ENCODE results near the gene OR51I2. TPM values are rescaled to one million over a fixed set of nuclear protein-coding genes. Genes with fewer than 3 reads are reported as not detected.

Gene OR51I2
- total and polyA plus RNA-seq, 9 of the 15 experiments (the other 6 are each of a cell fraction or from before 2014, with no cell fraction given) = 0.06 to 0.61 (median 0.07) TPM; not detected in 6

DNA sequence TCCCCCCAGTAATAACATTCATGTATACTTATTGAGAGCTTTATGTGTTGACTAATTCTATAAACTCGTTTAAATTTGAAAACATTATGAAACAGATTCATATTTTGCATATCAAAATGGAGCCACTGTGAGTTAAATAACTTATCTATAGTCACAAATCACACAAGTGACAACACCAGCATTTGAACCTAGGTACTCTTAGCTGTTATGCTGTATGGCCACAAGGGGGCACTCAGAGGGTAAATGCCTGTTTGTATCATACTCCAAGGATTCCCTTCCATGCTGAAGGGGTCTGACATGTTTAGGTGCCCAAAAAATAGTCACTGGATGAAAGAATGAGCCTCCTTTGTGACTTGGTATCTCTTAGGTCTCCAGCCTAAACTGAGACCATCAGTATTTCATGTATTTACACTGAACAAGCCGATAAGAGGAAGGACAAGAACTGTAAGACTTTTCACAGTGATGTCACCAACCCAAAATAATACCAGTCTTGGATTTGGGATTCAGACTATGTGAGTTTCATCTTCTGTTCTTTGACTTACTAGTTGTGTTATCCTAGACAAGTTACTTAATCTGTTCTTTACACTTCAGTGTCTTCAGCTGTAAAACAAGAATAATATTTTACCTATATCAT is 27.2 kb downstream of the OR51I2 start (continued):
- TF ChIP-seq PYGO2 (tag; IDR thresholded peaks at IDR 0.05) (no peak), ZSCAN32 (CRISPR knock-in tag; IDR thresholded peaks at IDR 0.05) (no peak), SETDB1 (IDR thresholded peaks at IDR 0.05; ENCODE audit: low read length) (no peak), ZNF324 (CRISPR knock-in tag; IDR thresholded peaks at IDR 0.05) (no peak), TARDBP (IDR thresholded peaks at IDR 0.05) (no peak), SMC3 (conservative IDR thresholded peaks at IDR 0.05; ENCODE audit: insufficient read depth, low read depth, low read length) (peak; percentile 58), ZNF695 (CRISPR knock-in tag; IDR thresholded peaks at IDR 0.05) (no peak), ZNF224 (CRISPR knock-in tag; IDR thresholded peaks at IDR 0.05) (no peak), LARP7 (IDR thresholded peaks at IDR 0.05) (no peak), HDGF (IDR thresholded peaks at IDR 0.05) (no peak), BDP1 (IDR thresholded peaks at IDR 0.05; ENCODE audit: insufficient read depth, insufficient read length) (no peak), ZNF717 (CRISPR knock-in tag; IDR thresholded peaks at IDR 0.05) (no peak), ZNF124 (CRISPR knock-in tag; IDR thresholded peaks at IDR 0.05) (no peak), FOXK1 (CRISPR knock-in tag; IDR thresholded peaks at IDR 0.05; ENCODE audit: borderline replicate concordance) (no peak), ZNF696 (CRISPR knock-in tag; conservative IDR thresholded peaks at IDR 0.05) (no peak), MAFG (tag; conservative IDR thresholded peaks at IDR 0.05) (no peak)
- TF ChIP-seq, protein P1, sequence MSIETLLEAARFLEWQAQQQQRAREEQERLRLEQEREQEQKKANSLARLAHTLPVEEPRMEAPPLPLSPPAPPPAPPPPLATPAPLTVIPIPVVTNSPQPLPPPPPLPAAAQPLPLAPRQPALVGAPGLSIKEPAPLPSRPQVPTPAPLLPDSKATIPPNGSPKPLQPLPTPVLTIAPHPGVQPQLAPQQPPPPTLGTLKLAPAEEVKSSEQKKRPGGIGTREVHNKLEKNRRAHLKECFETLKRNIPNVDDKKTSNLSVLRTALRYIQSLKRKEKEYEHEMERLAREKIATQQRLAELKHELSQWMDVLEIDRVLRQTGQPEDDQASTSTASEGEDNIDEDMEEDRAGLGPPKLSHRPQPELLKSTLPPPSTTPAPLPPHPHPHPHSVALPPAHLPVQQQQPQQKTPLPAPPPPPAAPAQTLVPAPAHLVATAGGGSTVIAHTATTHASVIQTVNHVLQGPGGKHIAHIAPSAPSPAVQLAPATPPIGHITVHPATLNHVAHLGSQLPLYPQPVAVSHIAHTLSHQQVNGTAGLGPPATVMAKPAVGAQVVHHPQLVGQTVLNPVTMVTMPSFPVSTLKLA (conservative IDR thresholded peaks at IDR 0.05) = 0 out of 4 replicates have a peak, but pooled peaks of 1 of the 2 experiments have one; percentile 19
- TF ChIP-seq, protein P2, sequence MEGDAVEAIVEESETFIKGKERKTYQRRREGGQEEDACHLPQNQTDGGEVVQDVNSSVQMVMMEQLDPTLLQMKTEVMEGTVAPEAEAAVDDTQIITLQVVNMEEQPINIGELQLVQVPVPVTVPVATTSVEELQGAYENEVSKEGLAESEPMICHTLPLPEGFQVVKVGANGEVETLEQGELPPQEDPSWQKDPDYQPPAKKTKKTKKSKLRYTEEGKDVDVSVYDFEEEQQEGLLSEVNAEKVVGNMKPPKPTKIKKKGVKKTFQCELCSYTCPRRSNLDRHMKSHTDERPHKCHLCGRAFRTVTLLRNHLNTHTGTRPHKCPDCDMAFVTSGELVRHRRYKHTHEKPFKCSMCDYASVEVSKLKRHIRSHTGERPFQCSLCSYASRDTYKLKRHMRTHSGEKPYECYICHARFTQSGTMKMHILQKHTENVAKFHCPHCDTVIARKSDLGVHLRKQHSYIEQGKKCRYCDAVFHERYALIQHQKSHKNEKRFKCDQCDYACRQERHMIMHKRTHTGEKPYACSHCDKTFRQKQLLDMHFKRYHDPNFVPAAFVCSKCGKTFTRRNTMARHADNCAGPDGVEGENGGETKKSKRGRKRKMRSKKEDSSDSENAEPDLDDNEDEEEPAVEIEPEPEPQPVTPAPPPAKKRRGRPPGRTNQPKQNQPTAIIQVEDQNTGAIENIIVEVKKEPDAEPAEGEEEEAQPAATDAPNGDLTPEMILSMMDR (IDR thresholded peaks at IDR 0.05 in 2 of 3, conservative IDR thresholded peaks at IDR 0.05 in 1 of 3; ENCODE audit: insufficient read depth in 2 of 3, low read depth in 1 of 3, low read length in 3 of 3) = peak; percentile 65 to 82 (median 79)
- TF ChIP-seq, protein P3, sequence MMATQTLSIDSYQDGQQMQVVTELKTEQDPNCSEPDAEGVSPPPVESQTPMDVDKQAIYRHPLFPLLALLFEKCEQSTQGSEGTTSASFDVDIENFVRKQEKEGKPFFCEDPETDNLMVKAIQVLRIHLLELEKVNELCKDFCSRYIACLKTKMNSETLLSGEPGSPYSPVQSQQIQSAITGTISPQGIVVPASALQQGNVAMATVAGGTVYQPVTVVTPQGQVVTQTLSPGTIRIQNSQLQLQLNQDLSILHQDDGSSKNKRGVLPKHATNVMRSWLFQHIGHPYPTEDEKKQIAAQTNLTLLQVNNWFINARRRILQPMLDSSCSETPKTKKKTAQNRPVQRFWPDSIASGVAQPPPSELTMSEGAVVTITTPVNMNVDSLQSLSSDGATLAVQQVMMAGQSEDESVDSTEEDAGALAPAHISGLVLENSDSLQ (IDR thresholded peaks at IDR 0.05) = peak; percentile 86
- TF ChIP-seq, protein P4, sequence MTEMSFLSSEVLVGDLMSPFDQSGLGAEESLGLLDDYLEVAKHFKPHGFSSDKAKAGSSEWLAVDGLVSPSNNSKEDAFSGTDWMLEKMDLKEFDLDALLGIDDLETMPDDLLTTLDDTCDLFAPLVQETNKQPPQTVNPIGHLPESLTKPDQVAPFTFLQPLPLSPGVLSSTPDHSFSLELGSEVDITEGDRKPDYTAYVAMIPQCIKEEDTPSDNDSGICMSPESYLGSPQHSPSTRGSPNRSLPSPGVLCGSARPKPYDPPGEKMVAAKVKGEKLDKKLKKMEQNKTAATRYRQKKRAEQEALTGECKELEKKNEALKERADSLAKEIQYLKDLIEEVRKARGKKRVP (CRISPR knock-in tag; IDR thresholded peaks at IDR 0.05) = no peak
